ENCODE results near the gene DNAH2. TPM values are rescaled to one million over a fixed set of nuclear protein-coding genes. Genes with fewer than 3 reads are reported as not detected.

The DNAH2 gene
- polyA plus RNA-seq, 1 donor from 2014 or later, result 2.0 TPM

DNA sequence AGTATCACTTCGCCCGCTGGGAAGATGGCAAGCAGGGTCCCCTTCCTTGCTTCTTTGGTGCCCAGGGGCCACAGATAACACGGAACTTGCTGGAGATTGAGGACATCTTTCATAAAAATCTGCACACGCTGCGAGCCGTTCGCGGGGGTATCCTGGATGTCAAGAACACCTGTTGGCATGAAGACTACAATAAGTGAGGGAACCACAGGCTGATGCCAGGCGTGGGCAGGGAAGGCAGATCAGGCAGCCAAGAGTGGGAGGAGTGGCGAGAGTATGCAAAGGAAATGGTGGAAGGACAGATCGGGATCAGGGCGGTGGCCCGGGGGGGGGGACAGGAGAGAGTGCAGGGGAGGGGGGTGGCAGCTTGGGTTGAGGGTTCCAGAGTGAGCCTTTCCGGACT is 22.2 kb downstream of the DNAH2 start:
- Histone ChIP-seq H3K4me3 (ENCODE audit: low read length) (no peak overlapping the region), H3K9me2 (ENCODE audit: insufficient read depth, low read length) (no peaks in the 10 kb centered on the region), H3K27ac (ENCODE audit: low read length) (no peak overlapping the region), H2AFZ (ENCODE audit: low read depth, low read length) (no peak overlapping the region), H3K79me2 (replicated peaks; ENCODE audit: insufficient read depth, low read length) (no peaks in the 10 kb centered on the region), H3K9ac (ENCODE audit: low read length) (no peak overlapping the region), H3F3A (ENCODE audit: insufficient read depth, low read length, poor library complexity, severe bottlenecking) (no peaks in the 10 kb centered on the region), H3K27me3 (ENCODE audit: insufficient read depth, low read depth, low read length) (no peaks in the 10 kb centered on the region), H3K4me2 (ENCODE audit: low read length) (no peak overlapping the region), H3K9me3 (ENCODE audit: low read length) (no peaks in the 10 kb centered on the region), H4K20me1 (ENCODE audit: insufficient read depth) (no peaks in the 10 kb centered on the region), H3K36me3 (ENCODE audit: insufficient read depth, low read length) (no peaks in the 10 kb centered on the region)
- TF ChIP-seq EP300 (conservative IDR thresholded peaks at IDR 0.05; ENCODE audit: poor library complexity, severe bottlenecking) (no peak), EZH2 (IDR thresholded peaks at IDR 0.05; ENCODE audit: borderline replicate concordance, insufficient read depth, low read length, poor library complexity, severe bottlenecking) (no peak), RAD21 (conservative IDR thresholded peaks at IDR 0.05) (no peak), SMC3 (conservative IDR thresholded peaks at IDR 0.05; ENCODE audit: poor library complexity) (no peak), POLR2AphosphoS5 (IDR thresholded peaks at IDR 0.05) (no peak), TAF1 (IDR thresholded peaks at IDR 0.05; ENCODE audit: low read depth) (no peak), MXI1 (conservative IDR thresholded peaks at IDR 0.05; ENCODE audit: poor library complexity, severe bottlenecking) (no peak)
- TF ChIP-seq, protein P1, sequence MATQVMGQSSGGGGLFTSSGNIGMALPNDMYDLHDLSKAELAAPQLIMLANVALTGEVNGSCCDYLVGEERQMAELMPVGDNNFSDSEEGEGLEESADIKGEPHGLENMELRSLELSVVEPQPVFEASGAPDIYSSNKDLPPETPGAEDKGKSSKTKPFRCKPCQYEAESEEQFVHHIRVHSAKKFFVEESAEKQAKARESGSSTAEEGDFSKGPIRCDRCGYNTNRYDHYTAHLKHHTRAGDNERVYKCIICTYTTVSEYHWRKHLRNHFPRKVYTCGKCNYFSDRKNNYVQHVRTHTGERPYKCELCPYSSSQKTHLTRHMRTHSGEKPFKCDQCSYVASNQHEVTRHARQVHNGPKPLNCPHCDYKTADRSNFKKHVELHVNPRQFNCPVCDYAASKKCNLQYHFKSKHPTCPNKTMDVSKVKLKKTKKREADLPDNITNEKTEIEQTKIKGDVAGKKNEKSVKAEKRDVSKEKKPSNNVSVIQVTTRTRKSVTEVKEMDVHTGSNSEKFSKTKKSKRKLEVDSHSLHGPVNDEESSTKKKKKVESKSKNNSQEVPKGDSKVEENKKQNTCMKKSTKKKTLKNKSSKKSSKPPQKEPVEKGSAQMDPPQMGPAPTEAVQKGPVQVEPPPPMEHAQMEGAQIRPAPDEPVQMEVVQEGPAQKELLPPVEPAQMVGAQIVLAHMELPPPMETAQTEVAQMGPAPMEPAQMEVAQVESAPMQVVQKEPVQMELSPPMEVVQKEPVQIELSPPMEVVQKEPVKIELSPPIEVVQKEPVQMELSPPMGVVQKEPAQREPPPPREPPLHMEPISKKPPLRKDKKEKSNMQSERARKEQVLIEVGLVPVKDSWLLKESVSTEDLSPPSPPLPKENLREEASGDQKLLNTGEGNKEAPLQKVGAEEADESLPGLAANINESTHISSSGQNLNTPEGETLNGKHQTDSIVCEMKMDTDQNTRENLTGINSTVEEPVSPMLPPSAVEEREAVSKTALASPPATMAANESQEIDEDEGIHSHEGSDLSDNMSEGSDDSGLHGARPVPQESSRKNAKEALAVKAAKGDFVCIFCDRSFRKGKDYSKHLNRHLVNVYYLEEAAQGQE (IDR thresholded peaks at IDR 0.05; ENCODE audit: borderline replicate concordance), result no peak
- TF ChIP-seq, protein P2, sequence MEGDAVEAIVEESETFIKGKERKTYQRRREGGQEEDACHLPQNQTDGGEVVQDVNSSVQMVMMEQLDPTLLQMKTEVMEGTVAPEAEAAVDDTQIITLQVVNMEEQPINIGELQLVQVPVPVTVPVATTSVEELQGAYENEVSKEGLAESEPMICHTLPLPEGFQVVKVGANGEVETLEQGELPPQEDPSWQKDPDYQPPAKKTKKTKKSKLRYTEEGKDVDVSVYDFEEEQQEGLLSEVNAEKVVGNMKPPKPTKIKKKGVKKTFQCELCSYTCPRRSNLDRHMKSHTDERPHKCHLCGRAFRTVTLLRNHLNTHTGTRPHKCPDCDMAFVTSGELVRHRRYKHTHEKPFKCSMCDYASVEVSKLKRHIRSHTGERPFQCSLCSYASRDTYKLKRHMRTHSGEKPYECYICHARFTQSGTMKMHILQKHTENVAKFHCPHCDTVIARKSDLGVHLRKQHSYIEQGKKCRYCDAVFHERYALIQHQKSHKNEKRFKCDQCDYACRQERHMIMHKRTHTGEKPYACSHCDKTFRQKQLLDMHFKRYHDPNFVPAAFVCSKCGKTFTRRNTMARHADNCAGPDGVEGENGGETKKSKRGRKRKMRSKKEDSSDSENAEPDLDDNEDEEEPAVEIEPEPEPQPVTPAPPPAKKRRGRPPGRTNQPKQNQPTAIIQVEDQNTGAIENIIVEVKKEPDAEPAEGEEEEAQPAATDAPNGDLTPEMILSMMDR (IDR thresholded peaks at IDR 0.05; ENCODE audit: poor library complexity, severe bottlenecking), result no peak

DNA sequence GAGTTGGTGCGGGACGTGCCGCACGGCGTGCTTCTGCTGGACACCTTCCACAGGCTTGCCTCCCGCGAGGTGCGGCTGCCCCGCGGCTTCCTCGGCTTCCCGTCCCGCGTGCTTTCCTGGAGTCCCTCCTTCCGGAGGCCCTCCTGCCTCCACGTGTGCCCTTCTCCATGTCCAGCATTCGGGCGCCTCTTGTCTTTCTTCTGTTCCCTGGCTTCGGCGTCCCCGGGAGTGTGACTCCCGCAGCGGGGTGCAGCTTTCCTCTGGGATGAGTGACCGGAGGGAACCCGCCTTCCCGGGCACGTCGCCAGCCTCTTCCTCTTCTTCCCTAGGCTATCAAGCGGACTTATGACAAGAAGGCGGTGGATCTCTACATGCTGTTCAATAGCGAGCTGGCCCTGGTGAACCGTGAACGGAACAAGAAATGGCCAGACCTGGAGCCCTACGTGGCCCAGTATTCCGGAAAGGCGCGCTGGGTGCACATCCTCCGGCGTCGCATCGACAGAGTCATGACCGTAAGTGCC is 23.0 kb downstream of the DNAH2 start:
- Histone ChIP-seq H2AFZ (ENCODE audit: low read depth, low read length) (no peak overlapping the region), H3K9ac (ENCODE audit: low read length) (no peak overlapping the region), H3K79me2 (replicated peaks; ENCODE audit: insufficient read depth, low read length) (no peaks in the 10 kb centered on the region), H3K9me2 (ENCODE audit: insufficient read depth, low read length) (no peaks in the 10 kb centered on the region), H3K4me3 (ENCODE audit: low read length) (no peak overlapping the region), H4K20me1 (ENCODE audit: insufficient read depth) (no peaks in the 10 kb centered on the region), H3K36me3 (ENCODE audit: insufficient read depth, low read length) (no peaks in the 10 kb centered on the region), H3K4me2 (ENCODE audit: low read length) (no peak overlapping the region), H3F3A (ENCODE audit: insufficient read depth, low read length, poor library complexity, severe bottlenecking) (no peaks in the 10 kb centered on the region), H3K27me3 (ENCODE audit: insufficient read depth, low read depth, low read length) (no peaks in the 10 kb centered on the region), H3K9me3 (ENCODE audit: low read length) (no peaks in the 10 kb centered on the region), H3K27ac (ENCODE audit: low read length) (no peak overlapping the region)
- TF ChIP-seq, protein P2 (IDR thresholded peaks at IDR 0.05; ENCODE audit: poor library complexity, severe bottlenecking), result no peak
- no peak for TF ChIP-seq RAD21 (conservative IDR thresholded peaks at IDR 0.05)
- no peak for TF ChIP-seq EZH2 (IDR thresholded peaks at IDR 0.05; ENCODE audit: borderline replicate concordance, insufficient read depth, low read length, poor library complexity, severe bottlenecking)
- TF ChIP-seq POLR2AphosphoS5 (IDR thresholded peaks at IDR 0.05), result no peak
- TF ChIP-seq MXI1 (conservative IDR thresholded peaks at IDR 0.05; ENCODE audit: poor library complexity, severe bottlenecking), result no peak
- TF ChIP-seq, protein P1 (IDR thresholded peaks at IDR 0.05; ENCODE audit: borderline replicate concordance), result no peak
- TF ChIP-seq EP300 (conservative IDR thresholded peaks at IDR 0.05; ENCODE audit: poor library complexity, severe bottlenecking), result no peak
- no peak for TF ChIP-seq TAF1 (IDR thresholded peaks at IDR 0.05; ENCODE audit: low read depth)
- no peak for TF ChIP-seq SMC3 (conservative IDR thresholded peaks at IDR 0.05; ENCODE audit: poor library complexity)
